Fibroblast of skin of right biceps (primary cell): ENCODE data around the gene ISG15.
"Not testable (repeated sequence)": the region's sequence is repeated elsewhere in the genome, so short reads cannot be mapped to it uniquely, and the experiment has no call there.

ENCODE experiments used
- DNase-seq: peaks from one replicate; pipeline ENCODE4 v3.0.0-alpha.2; 2013

ISG15 gene

DNA sequence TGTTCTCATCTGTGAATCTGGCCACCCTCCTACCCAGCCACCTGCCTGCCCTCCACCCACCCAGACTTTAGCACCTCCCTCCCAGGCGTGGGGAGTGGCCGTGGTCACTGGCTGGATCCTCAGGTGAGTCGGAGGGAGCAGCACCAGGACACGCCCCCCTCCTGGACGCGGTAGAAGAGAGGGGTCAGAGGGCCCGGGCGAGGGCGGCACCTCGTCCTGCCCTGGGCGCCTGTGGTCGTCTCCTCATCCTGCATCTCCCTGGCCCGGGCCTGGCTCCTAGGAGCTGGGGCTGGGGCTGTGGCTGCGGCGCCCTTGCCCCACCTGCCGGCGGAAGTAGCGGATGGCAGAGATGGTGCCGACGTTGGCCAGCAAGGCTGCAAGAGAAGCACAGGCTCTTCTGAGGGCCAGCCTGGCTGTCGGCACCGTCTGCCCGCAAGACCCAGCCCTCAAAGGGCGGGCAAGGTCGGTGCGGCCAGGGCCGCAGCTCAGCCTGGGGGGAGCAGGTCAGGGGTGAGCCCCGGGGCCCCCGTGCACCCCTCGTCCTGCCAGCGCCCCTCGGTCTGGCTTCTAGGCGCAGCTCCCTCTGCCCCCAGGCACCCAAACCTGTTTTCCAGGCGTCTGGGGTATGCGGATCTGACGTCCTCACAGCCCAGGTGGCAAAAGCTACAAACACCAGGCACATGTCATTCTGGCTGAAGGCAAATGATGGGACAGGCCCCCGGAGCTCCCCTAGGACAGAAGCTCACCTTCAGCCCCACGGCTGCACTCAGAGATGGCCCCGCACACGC, 37.2 kb upstream of the ISG15 start:
- peak; percentile 42 for DNase-seq

DNA sequence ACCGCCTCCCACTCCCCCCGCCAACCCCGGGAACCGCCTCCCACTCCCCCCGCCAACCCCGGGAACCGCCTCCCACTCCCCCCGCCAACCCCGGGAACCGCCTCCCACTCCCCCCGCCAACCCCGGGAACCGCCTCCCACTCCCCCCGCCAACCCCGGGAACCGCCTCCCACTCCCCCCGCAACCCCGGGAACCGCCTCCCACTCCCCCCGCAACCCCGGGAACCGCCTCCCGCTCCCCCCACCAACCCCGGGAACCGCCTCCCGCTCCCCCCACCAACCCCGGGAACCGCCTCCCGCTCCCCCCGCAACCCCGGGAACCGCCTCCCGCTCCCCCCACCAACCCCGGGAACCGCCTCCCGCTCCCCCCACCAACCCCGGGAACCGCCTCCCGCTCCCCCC, 36.5 kb upstream of the ISG15 start:
- not testable (repeated sequence) for DNase-seq

DNA sequence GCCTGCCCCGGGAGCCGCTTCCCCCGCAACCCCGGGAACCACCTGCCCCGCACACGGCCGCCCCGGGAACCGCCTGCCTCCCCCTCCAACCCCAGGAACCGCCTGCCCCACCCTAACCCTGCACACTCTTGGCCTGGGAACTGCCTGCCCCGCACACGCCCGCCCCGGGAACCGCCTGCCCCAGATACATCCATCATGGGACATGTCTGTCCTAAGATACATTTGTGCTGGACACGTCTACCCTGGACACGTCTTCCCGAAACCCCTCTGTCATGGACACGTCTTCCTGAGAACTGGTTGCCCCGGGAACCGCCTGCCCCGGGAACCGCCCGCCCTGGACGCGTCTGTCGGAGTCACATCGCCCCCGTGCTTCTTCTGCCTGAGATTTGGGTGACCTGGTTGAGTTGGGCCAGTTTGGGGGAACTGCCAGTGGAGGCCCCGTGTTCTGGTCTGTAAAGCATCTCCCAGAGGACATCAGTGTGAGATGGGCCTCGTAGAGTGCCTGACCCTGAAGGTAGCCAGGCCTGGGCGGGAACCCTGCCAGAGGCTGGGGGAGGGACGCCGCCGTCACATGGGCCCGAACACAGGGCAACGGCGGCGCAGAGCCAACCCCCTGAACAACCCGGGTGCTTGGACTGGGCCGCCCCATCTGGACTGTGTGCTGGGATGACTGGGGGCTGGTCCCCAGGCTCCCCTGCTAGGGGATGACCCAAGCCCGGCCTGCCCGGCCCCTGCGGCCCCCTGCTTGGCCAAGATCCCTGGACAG, 35.0 kb upstream of the ISG15 start:
- DNase-seq, result no peak

- no peak for DNase-seq
Observed at GRCh38 chr1:978835-979743, 34.2 kb upstream of the ISG15 start.

GRCh38 chr1:979744-980072, 33.6 kb upstream of the ISG15 start:
- no peak for DNase-seq

DNA sequence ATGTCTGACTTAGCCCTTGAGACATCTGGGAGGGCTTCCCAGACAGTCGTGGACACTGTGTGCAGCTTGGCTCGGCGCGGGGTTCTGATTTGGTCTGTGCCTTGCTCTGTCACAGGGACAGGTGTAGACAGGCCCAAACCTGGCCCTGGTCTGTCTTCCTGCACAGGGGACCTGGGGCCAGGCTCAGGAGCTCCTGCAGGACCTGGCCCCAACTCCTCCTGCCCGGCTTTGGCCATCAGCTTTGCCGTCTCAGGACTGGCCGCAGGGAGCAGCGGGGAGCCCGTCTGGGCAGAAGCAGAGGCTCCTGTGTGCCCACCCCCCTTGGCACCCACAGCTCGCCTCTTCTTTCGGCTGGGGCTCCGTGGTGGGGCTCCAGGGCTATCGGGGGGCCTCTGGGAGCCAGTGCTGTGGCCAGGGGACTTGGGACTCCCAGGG, 33.1 kb upstream of the ISG15 start:
- no peak for DNase-seq

- DNase-seq, result no peak
Observed at GRCh38 chr1:980602-981395, 32.5 kb upstream of the ISG15 start.

DNA sequence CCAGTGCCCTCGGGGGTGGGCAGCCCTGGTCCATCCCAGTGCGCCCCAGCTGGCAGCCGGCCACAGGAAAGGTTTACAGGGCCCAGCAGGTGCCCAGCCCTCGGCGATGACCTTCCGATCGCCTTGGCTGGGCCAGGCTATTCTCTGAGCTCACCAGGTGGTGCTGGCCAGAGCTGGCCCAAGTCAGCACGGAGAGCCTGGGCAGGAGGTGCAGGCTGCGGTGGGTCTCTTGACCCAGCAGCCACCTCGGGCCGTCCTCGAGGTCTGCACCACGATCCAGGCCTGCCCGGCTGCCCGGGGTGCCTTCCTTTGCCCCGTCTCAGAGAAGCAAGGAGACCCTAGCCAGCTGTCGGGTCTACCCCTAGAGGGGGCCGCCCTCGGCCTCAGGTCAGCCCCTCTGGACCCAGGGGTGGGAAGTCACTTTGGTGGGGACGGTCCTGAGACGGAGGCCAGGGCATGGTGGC, 31.8 kb upstream of the ISG15 start:
- DNase-seq, result no peak

DNA sequence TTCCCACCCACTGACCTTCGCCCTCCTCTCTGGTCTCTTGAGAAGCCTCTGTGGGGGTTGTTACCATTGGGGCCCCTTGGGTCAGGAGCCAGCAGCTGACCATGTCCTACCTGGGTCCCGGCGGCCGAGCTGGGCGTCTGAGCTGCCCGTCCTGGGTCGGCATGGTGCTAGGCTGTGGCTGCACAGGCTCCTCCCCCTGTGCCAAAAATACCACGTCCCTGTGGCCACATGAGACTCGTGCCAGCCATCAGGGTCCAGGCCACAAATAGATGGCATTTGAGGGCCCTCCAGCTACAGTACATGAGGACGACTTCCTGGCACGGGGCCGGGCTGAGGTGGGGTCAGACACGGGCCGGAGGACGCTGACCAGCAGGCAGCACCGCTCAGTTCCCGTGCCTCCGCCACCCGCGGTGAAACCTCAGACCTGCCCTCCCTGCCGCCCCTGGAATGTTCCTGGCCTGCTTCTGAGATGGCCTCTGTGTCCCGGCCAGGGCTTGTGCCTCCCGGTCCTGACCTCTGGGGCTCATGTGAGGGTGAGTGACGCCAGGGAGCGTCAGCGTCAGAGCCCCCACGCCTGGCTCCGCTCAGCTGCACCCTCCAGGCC, 31.2 kb upstream of the ISG15 start, which contains the start of gene PERM1:
TSS of gene PERM1 (minus strand) at position 139 of the 604 bp plus-strand sequence. CDS start 1,064 bp downstream, outside the sequence.
- DNase-seq, result no peak

GRCh38 chr1:982765-983436, 30.4 kb upstream of the ISG15 start:
- no peak for DNase-seq

GRCh38 chr1:983798-984475, 29.4 kb upstream of the ISG15 start:
- DNase-seq, result peak; percentile 17

- DNase-seq, result no peak
Observed at GRCh38 chr1:984476-984814, 28.9 kb upstream of the ISG15 start.

DNA sequence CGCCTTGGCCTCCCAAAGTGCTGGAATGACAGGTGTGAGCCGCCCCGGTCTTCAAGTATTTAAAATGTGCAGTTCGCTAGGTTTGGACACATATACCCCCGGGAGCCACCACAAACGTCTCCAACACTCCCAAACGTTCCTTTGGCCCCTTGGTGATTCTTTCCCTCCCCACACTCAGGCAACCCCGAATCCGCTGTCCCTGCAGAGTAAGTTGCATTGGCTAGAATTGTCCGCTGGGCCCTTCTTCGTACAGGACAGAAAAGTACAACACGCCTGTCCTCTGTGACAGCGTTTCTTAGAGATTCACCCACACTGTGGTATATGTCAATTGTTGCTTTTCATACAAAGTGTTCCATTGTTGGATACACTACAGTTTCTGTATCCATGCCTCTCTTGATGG, 28.2 kb upstream of the ISG15 start:
- DNase-seq, result no peak

- not testable (repeated sequence) for DNase-seq
Observed at GRCh38 chr1:988061-988460, 25.2 kb upstream of the ISG15 start.

DNA sequence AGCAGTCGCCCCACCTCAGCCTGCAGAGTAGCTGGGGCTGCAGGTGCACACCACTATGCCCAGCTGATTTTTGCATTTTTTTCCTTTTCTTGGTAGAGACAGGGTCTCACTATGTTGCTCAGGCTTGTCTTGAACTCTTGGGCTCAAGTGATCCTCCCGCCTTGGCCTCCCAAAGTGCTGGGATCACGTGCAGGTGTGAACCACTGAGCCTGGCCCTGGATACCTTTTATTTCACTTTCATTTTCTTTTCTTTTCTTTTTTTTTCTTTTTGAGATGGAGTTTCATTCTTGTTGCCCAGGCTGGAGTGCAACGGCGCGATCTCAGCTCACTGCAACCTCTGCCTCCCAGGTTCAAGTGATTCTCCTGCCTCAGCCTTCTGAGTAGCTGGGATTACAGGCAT, 22.0 kb upstream of the ISG15 start:
- DNase-seq, result not testable (repeated sequence)

DNA sequence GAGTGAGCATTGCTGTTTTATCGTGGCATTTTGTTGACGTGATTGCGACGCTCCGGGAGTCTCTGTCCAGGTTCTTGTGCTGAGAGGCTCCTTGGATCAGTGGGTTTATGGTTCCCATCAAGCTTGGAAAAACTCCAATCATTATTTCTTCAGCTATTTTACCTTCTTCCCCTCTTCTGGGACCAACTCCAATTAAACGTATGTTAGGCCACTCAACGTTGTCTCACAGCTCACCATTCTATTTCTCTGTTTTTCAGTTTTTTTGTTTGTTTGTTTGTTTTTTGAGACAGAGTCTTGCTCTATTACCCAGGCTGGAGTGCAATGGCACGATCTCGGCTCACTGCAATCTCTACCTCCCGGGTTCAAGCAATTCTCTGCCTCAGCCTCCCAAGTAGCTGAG, 21.4 kb upstream of the ISG15 start:
- no peak for DNase-seq

DNA sequence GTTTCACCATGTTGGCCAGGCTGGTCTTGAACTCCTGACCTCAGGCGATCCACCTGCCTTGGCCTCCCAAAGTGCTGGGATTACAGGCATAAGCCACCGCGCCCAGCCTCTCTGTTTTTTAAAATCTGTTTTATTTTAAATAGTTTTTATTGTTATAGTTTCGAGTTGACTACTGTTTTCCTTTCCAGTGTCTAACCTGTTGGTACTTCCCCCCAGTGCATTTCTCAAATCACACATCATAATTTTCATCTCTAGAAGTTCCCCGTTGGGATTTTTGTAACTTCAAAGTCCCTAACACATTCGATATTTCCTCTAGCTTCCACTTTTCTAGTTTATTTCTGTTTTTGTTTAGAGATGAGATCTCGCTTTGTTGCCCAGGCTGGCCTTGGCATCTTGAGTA, 20.9 kb upstream of the ISG15 start:
- no peak for DNase-seq

- DNase-seq, result no peak
Observed at GRCh38 chr1:993379-993995, 19.8 kb upstream of the ISG15 start.

- not testable (repeated sequence) for DNase-seq
Observed at GRCh38 chr1:994546-994945, 18.8 kb upstream of the ISG15 start.
